K562 (cell line): Measurements from ENCODE around the gene GPHN. TPM values are rescaled to one million over a fixed set of nuclear protein-coding genes. Genes with fewer than 3 reads are reported as not detected.

Source experiments
- ATAC-seq: fragments of 200-7000 bp; cut with Tn5 transposase; 3 replicates; pipeline ENCODE4 v1.9.1; 2020; ENCODE audit warnings: moderate library complexity
- BruUV-seq: library from RNA; stranded (reverse); fragments of 400-500 nt; replicated peaks from 2 replicates; lab custom pipeline; 2021; lab: Mats Ljungman, UMichigan
- CTCF ChIA-PET: fragments of 300-600 bp; formaldehyde crosslinking; extraction: SDS; loops from one replicate; lab custom pipeline; 2021; ENCODE audit warnings: low intra/inter-chr PET ratio; lab: Yijun Ruan, JAX
- POLR2A ChIA-PET: fragments of 300-600, 350-650 bp; sonication (Branson Sonifier 250); formaldehyde crosslinking; extraction: SDS; loops from one replicate; lab custom pipeline; 2021; ENCODE audit warnings: antibody characterized with exemption, inconsistent platforms; lab: Yijun Ruan, JAX
- DNase-seq, 4 experiments: peaks; one replicate each; pipeline versions ENCODE4 v3.0.0 to v3.0.0-alpha.2; 2011 to 2018; ENCODE audit warnings: low spot score in 3 of 4, mixed read lengths in 3 of 4; ENCODE audit errors: extremely low read depth in 1 of 4
- FAIRE-seq: peaks from 2 replicates; lab custom pipeline; 2011; peaks lifted over from hg19 to GRCh38; lab: Jason Lieb, UNC
- H2AFZ ChIP-seq: 2 replicates; pipeline ENCODE4 v1.6.0; 2011; ENCODE audit warnings: low read depth, low read length, control low read depth, inconsistent platforms
- H3K27ac ChIP-seq: fragments of 200-600 bp; 3 replicates; pipeline ENCODE4 v1.8.0; 2011; ENCODE audit warnings: low read depth, mild to moderate bottlenecking, control low read depth, inconsistent platforms, low read length, moderate library complexity, mixed read lengths; ENCODE audit errors: extremely low read depth
- H3K27me3 ChIP-seq, 2 experiments: fragments of 300-600 bp in 1 of 2; 2 replicates in 1 of 2; 3 replicates in 1 of 2; pipeline versions ENCODE4 v1.6.0 to v1.8.0; 2011; ENCODE audit warnings: inconsistent platforms in 2 of 2, low read length in 2 of 2, mild to moderate bottlenecking in 1 of 2, mixed read lengths in 1 of 2, moderate library complexity in 1 of 2; ENCODE audit not compliant: control insufficient read depth in 2 of 2, insufficient read depth in 2 of 2
- H3K36me3 ChIP-seq: fragments of 300-600 bp; 3 replicates; pipeline ENCODE4 v1.8.0; 2011; ENCODE audit warnings: mild to moderate bottlenecking, low read length, inconsistent platforms; ENCODE audit not compliant: control insufficient read depth, insufficient read depth
- H3K4me1 ChIP-seq, 2 experiments: fragments of 200-600 bp in 1 of 2; replicated peaks in 1 of 2; 2 replicates in 1 of 2; 3 replicates in 1 of 2; pipeline versions ENCODE4 v1.5.1 to v1.8.0; 2011; ENCODE audit warnings: inconsistent platforms in 2 of 2, low read length in 2 of 2, mild to moderate bottlenecking in 1 of 2, mixed read lengths in 1 of 2, moderate library complexity in 1 of 2; ENCODE audit not compliant: control insufficient read depth in 2 of 2, insufficient read depth in 2 of 2
- H3K4me2 ChIP-seq: 2 replicates; pipeline ENCODE4 v1.6.1; 2011; ENCODE audit warnings: low read length, control low read depth, inconsistent platforms, mixed read lengths; ENCODE audit not compliant: insufficient read depth
- H3K4me3 ChIP-seq: fragments of 200-600 bp; sonication (generic), shearing (Covaris generic); 2 replicates; pipeline ENCODE4 v1.5.1; 2016; ENCODE audit warnings: control low read depth, inconsistent platforms
- H3K79me2 ChIP-seq: fragments of 200-600 bp; 3 replicates; pipeline ENCODE4 v1.8.0; 2011; ENCODE audit warnings: low read length, inconsistent platforms; ENCODE audit not compliant: control insufficient read depth, insufficient read depth
- H3K9ac ChIP-seq, 2 experiments: 2 replicates each; pipeline versions ENCODE4 v1.6.0 to v1.6.1; 2011; ENCODE audit warnings: low read depth in 2 of 2, low read length in 2 of 2, control low read depth in 1 of 2, inconsistent platforms in 1 of 2, mild to moderate bottlenecking in 1 of 2, mixed read lengths in 1 of 2; ENCODE audit not compliant: insufficient read depth in 1 of 2
- H3K9me1 ChIP-seq: one replicate; pipeline ENCODE4 v1.6.0; 2011; ENCODE audit warnings: inconsistent platforms, mild to moderate bottlenecking, low read length, moderate library complexity; ENCODE audit not compliant: control insufficient read depth, insufficient read depth
- H3K9me3 ChIP-seq: replicated peaks from 2 replicates; pipeline ENCODE4 v1.5.1; 2011; ENCODE audit warnings: low read depth, low read length, inconsistent platforms; ENCODE audit not compliant: control insufficient read depth, insufficient read depth
- H4K20me1 ChIP-seq: replicated peaks from 2 replicates; pipeline ENCODE4 v1.6.1; 2011; ENCODE audit warnings: low read length, inconsistent platforms, mixed read lengths; ENCODE audit not compliant: control insufficient read depth, insufficient read depth
- EZH2 ChIP-seq: IDR thresholded peaks from 2 replicates; pipeline ENCODE4 v1.6.1; 2012; ENCODE audit warnings: low read depth, mild to moderate bottlenecking, inconsistent platforms, low read length, borderline replicate concordance
- FOXA1 ChIP-seq: fragments of 450-650 bp; IDR thresholded peaks from 2 replicates; pipeline ENCODE4 v1.6.1; 2016; ENCODE audit warnings: mild to moderate bottlenecking, borderline replicate concordance
- KLF13 ChIP-seq: fragments of 450-650 bp; IDR thresholded peaks from 2 replicates; pipeline ENCODE4 v1.6.1; 2016; ENCODE audit warnings: missing genetic modification characterization, low read depth, mild to moderate bottlenecking, missing compliant biosample characterization, moderate library complexity, borderline replicate concordance
- MAZ ChIP-seq, 2 experiments: fragments of 450-650 bp in 1 of 2; sonication (generic) in 1 of 2; formaldehyde crosslinking; IDR thresholded peaks in 1 of 2; conservative IDR thresholded peaks in 1 of 2; 2 replicates each; pipeline versions ENCODE4 v1.4.0 to v1.5.0; 2020; ENCODE audit warnings: mild to moderate bottlenecking in 1 of 2, missing genetic modification reagents in 1 of 2
- OTX1 ChIP-seq: fragments of 450-650 bp; formaldehyde crosslinking; IDR thresholded peaks from 2 replicates; pipeline ENCODE4 v1.4.0; 2022; ENCODE audit warnings: mild to moderate bottlenecking
- PML ChIP-seq: IDR thresholded peaks from 2 replicates; pipeline ENCODE4 v1.6.1; 2012; ENCODE audit warnings: low read length, inconsistent platforms
- SMAD2 ChIP-seq: fragments of 150-350 bp; IDR thresholded peaks from 2 replicates; pipeline ENCODE4 v1.6.1; 2014; ENCODE audit warnings: low read depth, mild to moderate bottlenecking, low read length
- SREBF2 ChIP-seq: sonication (generic); formaldehyde crosslinking; IDR thresholded peaks from 2 replicates; pipeline ENCODE4 v1.4.0; 2020; ENCODE audit warnings: mild to moderate bottlenecking, missing genetic modification reagents
- SUPT5H ChIP-seq: fragments of 450-650 bp; IDR thresholded peaks from 2 replicates; pipeline ENCODE4 v1.6.1; 2016
- ZNF175 ChIP-seq: fragments of 200-800 bp; sonication (Bioruptor generic); IDR thresholded peaks from 2 replicates; pipeline ENCODE4 v1.6.1; 2016; ENCODE audit warnings: low read depth, mild to moderate bottlenecking, missing genetic modification characterization, missing compliant biosample characterization
- ZNF253 ChIP-seq: fragments of 250-450 bp; sonication (Bioruptor Pico); conservative IDR thresholded peaks from 2 replicates; pipeline ENCODE4 v1.6.1; 2021; ENCODE audit warnings: mild to moderate bottlenecking
- ZNF3 ChIP-seq: fragments of 250-450 bp; sonication (Bioruptor Pico); IDR thresholded peaks from 2 replicates; pipeline ENCODE4 v1.5.0; 2021; ENCODE audit warnings: mild to moderate bottlenecking, moderate library complexity
- ZNF436 ChIP-seq: fragments of 250-450, 450-650 bp; sonication (Bioruptor Pico); formaldehyde crosslinking; IDR thresholded peaks from 2 replicates; pipeline ENCODE4 v1.7.0; 2020; ENCODE audit warnings: mild to moderate bottlenecking
- ZNF584 ChIP-seq: fragments of 200-800 bp; sonication (Bioruptor generic); IDR thresholded peaks from 2 replicates; pipeline ENCODE4 v1.6.1; 2016; ENCODE audit warnings: low read depth, mild to moderate bottlenecking, missing genetic modification characterization, missing compliant biosample characterization
- ZNF764 ChIP-seq: fragments of 250-450 bp; sonication (Bioruptor Pico); IDR thresholded peaks from 2 replicates; pipeline ENCODE4 v1.4.0; 2020; ENCODE audit warnings: low read depth, mild to moderate bottlenecking, moderate library complexity
- WGBS: fragments of 100-300 bp; shearing (Covaris generic); methylation state at CpG from one replicate; pipeline ENCODE4 v1.1.6; 2016; ENCODE audit warnings: low coverage, mixed read lengths; ENCODE audit not compliant: insufficient coverage; ENCODE audit errors: missing lambda C conversion rate; 5-methylcytosine and 5-hydroxymethylcytosine counted together
- in situ Hi-C: fragments of 300-500 bp; cut with MboI; formaldehyde crosslinking; loops from 4 replicates; pipeline ENCODE4 v1.15.0; 2018; ENCODE audit warnings: inconsistent platforms, mixed read lengths
- intact Hi-C: fragments of 100-400 bp; cut with micrococcal nuclease; formaldehyde crosslinking; loops from 2 replicates; pipeline ENCODE4 v1.14.2; 2022
- polyA plus RNA-seq, 8 experiments: library from polyadenylated mRNA; depleted of rRNA in 4 of 8; stranded (reverse) in 5 of 8; unstranded in 3 of 8; fragments of >200 nt; fragmentation: Nextera tagmentation in 2 of 8; fragmentation: Illumina TruSeq in 1 of 8; extraction: Ambion mirVana in 2 of 8; extraction: Trizol in 1 of 8; gene quantifications; 2 replicates each; pipeline versions ENCODE4 v1.2.1 to v1.2.3, GENCODE V29; 2011 to 2014; ENCODE audit warnings: inconsistent platforms in 1 of 8, missing spikeins in 1 of 8
- total RNA-seq, 7 experiments: library from RNA; depleted of rRNA in 6 of 7; stranded (reverse); fragments of >200 nt in 6 of 7; fragmentation: Illumina TruSeq in 2 of 7; extraction: Trizol in 2 of 7; gene quantifications; 2 replicates each; pipeline versions ENCODE4 v1.2.1 to v1.2.3, GENCODE V29; 2011 to 2021; ENCODE audit warnings: low replicate concordance in 1 of 7
- TF ChIP-seq, protein P1 (sequence below): sonication (generic); formaldehyde crosslinking; IDR thresholded peaks from 2 replicates; pipeline ENCODE4 v1.8.0; 2022; ENCODE audit warnings: mild to moderate bottlenecking, missing genetic modification reagents
- TF ChIP-seq, protein P2 (sequence below), 2 experiments: fragments of 150-350 bp in 1 of 2; IDR thresholded peaks; 2 replicates each; pipeline ENCODE4 v1.6.1; 2012 to 2016; ENCODE audit warnings: low read depth in 2 of 2, low read length in 2 of 2, mild to moderate bottlenecking in 1 of 2, moderate library complexity in 1 of 2

Gene GPHN
- total and polyA plus RNA-seq, 9 of the 15 experiments (the other 6 are each of a cell fraction or from before 2014, with no cell fraction given): 5.9 to 16.0 (median 11.4) TPM

DNA sequence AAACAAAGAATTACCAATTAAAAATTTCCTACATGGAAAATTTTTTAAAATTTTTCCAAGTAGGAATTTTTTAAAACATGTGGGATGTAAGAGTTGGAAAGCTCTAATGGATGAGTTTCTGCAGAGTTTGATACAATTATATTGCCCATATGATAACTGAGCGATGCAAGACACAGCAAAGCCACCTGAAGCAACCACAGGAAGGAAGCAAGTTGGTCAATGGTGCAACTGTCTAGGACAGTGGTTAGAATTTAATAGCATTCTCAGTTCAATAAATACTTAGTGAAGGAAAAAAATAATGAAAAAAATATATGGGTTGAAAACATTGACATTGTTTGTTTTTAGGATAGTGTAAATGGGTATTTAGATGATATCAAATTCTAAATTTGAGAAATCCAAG, 502.7 kb downstream of the GPHN start:
- H4K20me1 ChIP-seq: no peaks in the 10 kb centered on the region
- H3K4me1 ChIP-seq: no peaks in the 10 kb centered on the region
- FAIRE-seq (no peak), DNase-seq (no peak), ATAC-seq (no peak)
- POLR2A ChIA-PET: no interaction called here
- H3K9ac ChIP-seq: no peak overlapping the region
- H3K4me2 ChIP-seq: no peak overlapping the region
- no peaks in the 10 kb centered on the region for H3K9me1 ChIP-seq
- no peaks in the 10 kb centered on the region for H3K27me3 ChIP-seq
- no TSS peak for BruUV-seq
- CTCF ChIA-PET: no interaction called here
- 28% methylated on average over 1 of the region's 1 CpG for WGBS
- no peaks in the 10 kb centered on the region for H3K36me3 ChIP-seq
- no peaks in the 10 kb centered on the region for H3K9me3 ChIP-seq
- TF ChIP-seq ZNF253: no peak
- TF ChIP-seq ZNF175 (CRISPR knock-in tag): no peak
- TF ChIP-seq OTX1 (CRISPR knock-in tag): no peak
- TF ChIP-seq KLF13 (tag): no peak
- no peak for TF ChIP-seq SUPT5H
- TF ChIP-seq MAZ (CRISPR knock-in tag; conservative IDR thresholded peaks at IDR 0.05 in 1 of 2, IDR thresholded peaks at IDR 0.05 in 1 of 2): no peak
- no peak for TF ChIP-seq ZNF584 (CRISPR knock-in tag)
- TF ChIP-seq ZNF764: no peak
- TF ChIP-seq ZNF3 (CRISPR knock-in tag): no peak
- TF ChIP-seq, protein P1, sequence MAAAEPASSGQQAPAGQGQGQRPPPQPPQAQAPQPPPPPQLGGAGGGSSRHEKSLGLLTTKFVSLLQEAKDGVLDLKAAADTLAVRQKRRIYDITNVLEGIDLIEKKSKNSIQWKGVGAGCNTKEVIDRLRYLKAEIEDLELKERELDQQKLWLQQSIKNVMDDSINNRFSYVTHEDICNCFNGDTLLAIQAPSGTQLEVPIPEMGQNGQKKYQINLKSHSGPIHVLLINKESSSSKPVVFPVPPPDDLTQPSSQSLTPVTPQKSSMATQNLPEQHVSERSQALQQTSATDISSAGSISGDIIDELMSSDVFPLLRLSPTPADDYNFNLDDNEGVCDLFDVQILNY: no peak
- TF ChIP-seq SMAD2: no peak
- no peak for TF ChIP-seq SREBF2
- no peak for TF ChIP-seq ZNF436 (CRISPR knock-in tag)
- TF ChIP-seq, protein P2, sequence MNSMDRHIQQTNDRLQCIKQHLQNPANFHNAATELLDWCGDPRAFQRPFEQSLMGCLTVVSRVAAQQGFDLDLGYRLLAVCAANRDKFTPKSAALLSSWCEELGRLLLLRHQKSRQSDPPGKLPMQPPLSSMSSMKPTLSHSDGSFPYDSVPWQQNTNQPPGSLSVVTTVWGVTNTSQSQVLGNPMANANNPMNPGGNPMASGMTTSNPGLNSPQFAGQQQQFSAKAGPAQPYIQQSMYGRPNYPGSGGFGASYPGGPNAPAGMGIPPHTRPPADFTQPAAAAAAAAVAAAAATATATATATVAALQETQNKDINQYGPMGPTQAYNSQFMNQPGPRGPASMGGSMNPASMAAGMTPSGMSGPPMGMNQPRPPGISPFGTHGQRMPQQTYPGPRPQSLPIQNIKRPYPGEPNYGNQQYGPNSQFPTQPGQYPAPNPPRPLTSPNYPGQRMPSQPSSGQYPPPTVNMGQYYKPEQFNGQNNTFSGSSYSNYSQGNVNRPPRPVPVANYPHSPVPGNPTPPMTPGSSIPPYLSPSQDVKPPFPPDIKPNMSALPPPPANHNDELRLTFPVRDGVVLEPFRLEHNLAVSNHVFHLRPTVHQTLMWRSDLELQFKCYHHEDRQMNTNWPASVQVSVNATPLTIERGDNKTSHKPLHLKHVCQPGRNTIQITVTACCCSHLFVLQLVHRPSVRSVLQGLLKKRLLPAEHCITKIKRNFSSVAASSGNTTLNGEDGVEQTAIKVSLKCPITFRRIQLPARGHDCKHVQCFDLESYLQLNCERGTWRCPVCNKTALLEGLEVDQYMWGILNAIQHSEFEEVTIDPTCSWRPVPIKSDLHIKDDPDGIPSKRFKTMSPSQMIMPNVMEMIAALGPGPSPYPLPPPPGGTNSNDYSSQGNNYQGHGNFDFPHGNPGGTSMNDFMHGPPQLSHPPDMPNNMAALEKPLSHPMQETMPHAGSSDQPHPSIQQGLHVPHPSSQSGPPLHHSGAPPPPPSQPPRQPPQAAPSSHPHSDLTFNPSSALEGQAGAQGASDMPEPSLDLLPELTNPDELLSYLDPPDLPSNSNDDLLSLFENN (IDR thresholded peaks at IDR 0.05; ENCODE audit: low read depth in 2 of 2, low read length in 2 of 2): no peak
- TF ChIP-seq EZH2: no peak
- TF ChIP-seq FOXA1: no peak
- no peak for TF ChIP-seq PML
- no peaks in the 10 kb centered on the region for H3K79me2 ChIP-seq
- intact Hi-C loops (no loop called here), in situ Hi-C loops (no loop called here)
- no peak overlapping the region for H2AFZ ChIP-seq
- no peak overlapping the region for H3K27ac ChIP-seq
- no peak overlapping the region for H3K4me3 ChIP-seq
